HG03354 (cell line): ENCODE data around the gene SYNDIG1.

ENCODE experiments used
- ATAC-seq: cut with Tn5 transposase; IDR thresholded peaks from one replicate; pipeline ENCODE4 v1.9.1; 2021; ENCODE audit warnings: mild to moderate bottlenecking; ENCODE audit not compliant: unreplicated experiment, poor library complexity, severe bottlenecking

Gene SYNDIG1

GRCh38 chr20:24694157-24694726 lies 224.8 kb downstream of the SYNDIG1 start:
- ATAC-seq: no peak

- ATAC-seq: no peak
These were observed 225.5 kb downstream of the SYNDIG1 start for GRCh38 chr20:24694727-24695528.

- ATAC-seq: no peak
These were observed 226.2 kb downstream of the SYNDIG1 start for GRCh38 chr20:24695529-24696225.

- ATAC-seq: no peak
These were observed 227.0 kb downstream of the SYNDIG1 start for GRCh38 chr20:24696396-24696795.

GRCh38 chr20:24697411-24697810 lies 228.0 kb downstream of the SYNDIG1 start:
- no peak for ATAC-seq

- ATAC-seq: no peak
These were observed 228.8 kb downstream of the SYNDIG1 start for GRCh38 chr20:24698189-24698588.

- no peak for ATAC-seq
These were observed 229.3 kb downstream of the SYNDIG1 start for GRCh38 chr20:24698706-24699206.

GRCh38 chr20:24699321-24700165 lies 230.1 kb downstream of the SYNDIG1 start:
- no peak for ATAC-seq

- ATAC-seq: no peak
These were observed 230.9 kb downstream of the SYNDIG1 start for GRCh38 chr20:24700166-24700860.

- no peak for ATAC-seq
These were observed 231.6 kb downstream of the SYNDIG1 start for GRCh38 chr20:24701027-24701426.

GRCh38 chr20:24701668-24702067 lies 232.2 kb downstream of the SYNDIG1 start:
- ATAC-seq: no peak

GRCh38 chr20:24702501-24703283 lies 233.3 kb downstream of the SYNDIG1 start:
- ATAC-seq: no peak

- no peak for ATAC-seq
These were observed 233.8 kb downstream of the SYNDIG1 start for GRCh38 chr20:24703284-24703610.

- ATAC-seq: no peak
These were observed 235.5 kb downstream of the SYNDIG1 start for GRCh38 chr20:24704899-24705298.

GRCh38 chr20:24705486-24705885 lies 236.1 kb downstream of the SYNDIG1 start:
- ATAC-seq: no peak

- no peak for ATAC-seq
These were observed 239.2 kb downstream of the SYNDIG1 start for GRCh38 chr20:24708411-24709295.
